ENCODE measurements around the gene SOX14. TPM values are rescaled to one million over a fixed set of nuclear protein-coding genes. Genes with fewer than 3 reads are reported as not detected.
A peak's percentile ranks its signal among the peaks of the same experiment; 100 is the strongest.

SOX14 gene
- total and polyA plus RNA-seq, 2 donors (not counting 1 experiment from before 2014, with no cell fraction given) = not detected

GRCh38 chr3:137772214-137772955, 8.3 kb downstream of the SOX14 start:
- ChIA-PET CTCF (no interaction called here), POLR2A (no interaction called here)
- Histone ChIP-seq H3K4me1 (ENCODE audit: control insufficient read depth in 2 of 2, insufficient read depth in 2 of 2, low read length in 2 of 2) (peaks cover 5 to 8% of the 10 kb centered on the region in 2 donors), H3K79me2 (ENCODE audit: control insufficient read depth, insufficient read depth, low read length) (no peaks in the 10 kb centered on the region), H2AFZ (ENCODE audit: insufficient read depth, low read depth, low read length, poor library complexity, severe bottlenecking) (peak overlapping the region; percentile 28), H3K9ac (ENCODE audit: low read length) (no peak overlapping the region), H3K36me3 (replicated peaks in 1 of 2; ENCODE audit: control extremely low read depth in 1 of 2, control insufficient read depth in 1 of 2, extremely low read depth in 1 of 2, insufficient read depth in 2 of 2, low read length in 1 of 2) (no peaks in the 10 kb centered on the region), H3K9me3 (ENCODE audit: control extremely low read depth in 1 of 3, control insufficient read depth in 2 of 3, insufficient read depth in 1 of 3, low read length in 2 of 3) (peaks cover 0 to 37% (median 0%) of the 10 kb centered on the region in 3 donors), H4K20me1 (ENCODE audit: control insufficient read depth, insufficient read depth, low read length, poor library complexity, severe bottlenecking) (no peaks in the 10 kb centered on the region), H3K27me3 (replicated peaks in 1 of 4; ENCODE audit: control extremely low read depth in 1 of 4, control insufficient read depth in 3 of 4, insufficient read depth in 4 of 4, low read length in 3 of 4) (peaks cover 0 to 56% (median 38%) of the 10 kb centered on the region in 4 experiments), H3K4me3 (ENCODE audit: control extremely low read depth in 1 of 5, extremely low read depth in 1 of 5, insufficient read depth in 1 of 5, low read depth in 2 of 5, low read length in 4 of 5) (no peak overlapping the region), H3K27ac (ENCODE audit: low read length in 2 of 2) (no peak overlapping the region), H3K4me2 (replicated peaks; ENCODE audit: low read depth, low read length, poor library complexity, severe bottlenecking) (peak overlapping the region; percentile 0)
- Mint-ChIP-seq H3K27me3 (peaks cover 54% of the 10 kb centered on the region), H3K27ac (no peak overlapping the region), H3K4me1 (peaks cover 9% of the 10 kb centered on the region), H3K4me3 (no peak overlapping the region), H3K9me3 (ENCODE audit: insufficient read depth) (no peaks in the 10 kb centered on the region)
- ATAC-seq (ENCODE audit: low read depth) (no peak), DNase-seq (no peak)
- TF ChIP-seq EZH2 (IDR thresholded peaks at IDR 0.05; ENCODE audit: borderline replicate concordance, insufficient read depth, low read depth, low read length, poor library complexity, severe bottlenecking) (no peak), CTCF (IDR thresholded peaks at IDR 0.05) (no peak)
- WGBS (ENCODE audit: insufficient coverage) = 0% methylated on average over 1 of the region's 7 CpGs
- intact Hi-C loops (cut with micrococcal nuclease) = no loop called here

- Histone ChIP-seq H2AFZ (ENCODE audit: insufficient read depth, low read depth, low read length, poor library complexity, severe bottlenecking) (no peak overlapping the region), H3K79me2 (ENCODE audit: control insufficient read depth, insufficient read depth, low read length) (no peaks in the 10 kb centered on the region), H3K4me3 (ENCODE audit: control extremely low read depth in 1 of 5, extremely low read depth in 1 of 5, insufficient read depth in 1 of 5, low read depth in 2 of 5, low read length in 4 of 5) (no peak overlapping the region), H3K36me3 (replicated peaks in 1 of 2; ENCODE audit: control extremely low read depth in 1 of 2, control insufficient read depth in 1 of 2, extremely low read depth in 1 of 2, insufficient read depth in 2 of 2, low read length in 1 of 2) (no peaks in the 10 kb centered on the region), H4K20me1 (ENCODE audit: control insufficient read depth, insufficient read depth, low read length, poor library complexity, severe bottlenecking) (no peaks in the 10 kb centered on the region), H3K4me1 (ENCODE audit: control insufficient read depth in 2 of 2, insufficient read depth in 2 of 2, low read length in 2 of 2) (no peaks in the 10 kb centered on the region), H3K9ac (ENCODE audit: low read length) (no peak overlapping the region), H3K9me3 (ENCODE audit: control extremely low read depth in 1 of 3, control insufficient read depth in 2 of 3, insufficient read depth in 1 of 3, low read length in 2 of 3) (no peaks in the 10 kb centered on the region), H3K27me3 (replicated peaks in 1 of 4; ENCODE audit: control extremely low read depth in 1 of 4, control insufficient read depth in 3 of 4, insufficient read depth in 4 of 4, low read length in 3 of 4) (peaks cover 0 to 8% (median 5%) of the 10 kb centered on the region in 4 experiments), H3K27ac (ENCODE audit: low read length in 2 of 2) (no peak overlapping the region), H3K4me2 (replicated peaks; ENCODE audit: low read depth, low read length, poor library complexity, severe bottlenecking) (no peak overlapping the region)
- DNase-seq (no peak), ATAC-seq (ENCODE audit: low read depth) (no peak)
- H3K27me3 Mint-ChIP-seq = peaks cover 27% of the 10 kb centered on the region
- CTCF ChIA-PET = no interaction called here
- TF ChIP-seq CTCF (IDR thresholded peaks at IDR 0.05) = no peak
- no peak for TF ChIP-seq EZH2 (IDR thresholded peaks at IDR 0.05; ENCODE audit: borderline replicate concordance, insufficient read depth, low read depth, low read length, poor library complexity, severe bottlenecking)
- H3K4me3 Mint-ChIP-seq = no peak overlapping the region
- H3K4me1 Mint-ChIP-seq = no peaks in the 10 kb centered on the region
- no peak overlapping the region for H3K27ac Mint-ChIP-seq
- WGBS (ENCODE audit: insufficient coverage) = 42% methylated on average over 2 of the region's 2 CpGs
- intact Hi-C loops (cut with micrococcal nuclease) = no loop called here
- POLR2A ChIA-PET = no interaction called here
- H3K9me3 Mint-ChIP-seq (ENCODE audit: insufficient read depth) = no peaks in the 10 kb centered on the region
These were observed 14.8 kb downstream of the SOX14 start for GRCh38 chr3:137778941-137779340.
